Ureter (tissue), 1 donor: ENCODE measurements around the gene ASTN2. TPM values are rescaled to one million over a fixed set of nuclear protein-coding genes. Genes with fewer than 3 reads are reported as not detected.

Experiments used
- DNase-seq: peaks from one replicate; pipeline ENCODE4 v3.0.0-alpha.2; 2020; ENCODE audit warnings: low spot score
- total RNA-seq: library from RNA; stranded (reverse); gene quantifications from one replicate; pipeline ENCODE4 v1.2.4, GENCODE V29; 2023
- donor health status: DM: yes; HTN: yes; CAD: no.

Gene ASTN2
- total RNA-seq, 1 donor from 2014 or later: 19.6 TPM

GRCh38 chr9:116484492-116485061, 930.3 kb downstream of the ASTN2 start:
- DNase-seq: no peak

GRCh38 chr9:116483622-116484491, 931.0 kb downstream of the ASTN2 start:
- no peak for DNase-seq

GRCh38 chr9:116482740-116483139, 932.1 kb downstream of the ASTN2 start:
- no peak for DNase-seq

- DNase-seq: no peak
These were observed 934.2 kb downstream of the ASTN2 start for GRCh38 chr9:116480700-116481099.

GRCh38 chr9:116479967-116480366, 934.9 kb downstream of the ASTN2 start:
- no peak for DNase-seq

GRCh38 chr9:116479056-116479544, 935.8 kb downstream of the ASTN2 start:
- no peak for DNase-seq

GRCh38 chr9:116477584-116478141, 937.2 kb downstream of the ASTN2 start:
- no peak for DNase-seq

GRCh38 chr9:116476935-116477381, 937.9 kb downstream of the ASTN2 start:
- no peak for DNase-seq

GRCh38 chr9:116476002-116476401, 938.9 kb downstream of the ASTN2 start:
- DNase-seq: no peak

GRCh38 chr9:116475201-116475600, 939.7 kb downstream of the ASTN2 start:
- no peak for DNase-seq

GRCh38 chr9:116471944-116472506, 942.8 kb downstream of the ASTN2 start:
- DNase-seq: no peak

- DNase-seq: no peak
These were observed 943.6 kb downstream of the ASTN2 start for GRCh38 chr9:116471093-116471906.

GRCh38 chr9:116468793-116469527, 945.9 kb downstream of the ASTN2 start:
- DNase-seq: no peak

- DNase-seq: no peak
These were observed 946.5 kb downstream of the ASTN2 start for GRCh38 chr9:116468369-116468768.

GRCh38 chr9:116467740-116468351, 947.0 kb downstream of the ASTN2 start:
- DNase-seq: no peak

- DNase-seq: no peak
These were observed 948.3 kb downstream of the ASTN2 start for GRCh38 chr9:116466271-116467235.

- DNase-seq: no peak
These were observed 949.1 kb downstream of the ASTN2 start for GRCh38 chr9:116465576-116466270.

GRCh38 chr9:116464987-116465571, 949.8 kb downstream of the ASTN2 start:
- DNase-seq: no peak
